OCI-M2 (cell line): Measurements from ENCODE around the gene SOX5.

Source experiments
- DNase-seq: peaks from one replicate; lab custom pipeline; 2025; ENCODE audit not compliant: unreplicated experiment; lab: John Stamatoyannopoulos, UW

The SOX5 gene

DNA sequence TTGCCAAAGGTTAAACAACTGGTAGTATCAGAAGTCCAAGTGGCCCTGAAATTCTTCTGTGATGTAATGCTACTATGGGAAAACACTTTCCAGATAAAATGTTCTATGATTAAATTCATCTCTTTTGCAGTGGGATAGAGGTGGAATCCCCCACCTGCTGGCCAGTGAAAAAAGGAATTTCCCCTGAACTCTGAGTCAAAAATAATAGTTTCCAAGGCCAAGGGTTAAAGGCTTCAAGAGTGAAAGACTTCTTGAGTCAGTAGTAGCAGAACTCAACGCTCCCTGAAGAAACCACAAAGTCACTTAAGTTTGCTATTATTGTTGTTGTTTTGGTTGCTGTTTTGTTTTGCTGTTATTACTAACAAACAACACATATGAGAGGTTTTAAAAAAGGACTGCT, 330.8 kb downstream of the SOX5 start:
- no peak for DNase-seq

DNA sequence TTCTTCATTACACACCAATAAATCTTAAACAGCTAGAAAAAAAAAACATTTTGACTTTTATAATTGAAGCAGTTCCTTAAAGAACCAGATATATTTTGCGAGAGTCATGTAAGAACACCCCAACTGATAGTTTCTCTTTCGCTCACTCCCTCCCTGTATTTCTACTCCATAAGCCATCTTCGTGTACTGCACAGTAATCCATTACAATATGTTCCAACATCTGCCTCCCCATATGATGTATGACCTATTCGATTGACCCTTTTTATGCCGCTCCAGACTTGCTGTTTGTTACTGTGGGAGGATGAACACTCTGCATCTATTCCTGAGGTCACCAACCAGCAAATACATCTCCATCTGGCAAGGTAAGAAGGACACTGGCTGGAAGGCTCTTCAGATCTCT, 331.7 kb downstream of the SOX5 start:
- no peak for DNase-seq

- no peak for DNase-seq
Measured at GRCh38 chr12:23614280-23614679, 335.2 kb downstream of the SOX5 start.

DNA sequence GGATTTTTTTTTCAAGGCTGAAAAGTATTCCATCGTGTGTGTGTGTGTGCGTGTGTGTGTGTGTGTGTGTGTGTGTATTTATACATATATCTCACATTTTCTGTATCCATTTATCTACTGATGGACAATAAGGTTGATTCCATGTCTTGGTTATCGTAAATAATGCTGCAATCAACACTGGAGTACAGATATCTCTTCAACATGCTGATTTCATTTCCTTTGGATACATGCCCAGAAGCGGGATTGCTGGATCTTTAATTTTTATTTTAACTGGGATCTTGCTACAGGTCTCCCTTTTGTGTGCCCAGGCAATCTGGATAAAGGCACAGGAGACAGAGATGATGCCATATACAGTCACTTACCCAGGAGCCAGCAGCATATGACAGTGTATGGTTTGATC, 338.1 kb downstream of the SOX5 start:
- DNase-seq = no peak

DNA sequence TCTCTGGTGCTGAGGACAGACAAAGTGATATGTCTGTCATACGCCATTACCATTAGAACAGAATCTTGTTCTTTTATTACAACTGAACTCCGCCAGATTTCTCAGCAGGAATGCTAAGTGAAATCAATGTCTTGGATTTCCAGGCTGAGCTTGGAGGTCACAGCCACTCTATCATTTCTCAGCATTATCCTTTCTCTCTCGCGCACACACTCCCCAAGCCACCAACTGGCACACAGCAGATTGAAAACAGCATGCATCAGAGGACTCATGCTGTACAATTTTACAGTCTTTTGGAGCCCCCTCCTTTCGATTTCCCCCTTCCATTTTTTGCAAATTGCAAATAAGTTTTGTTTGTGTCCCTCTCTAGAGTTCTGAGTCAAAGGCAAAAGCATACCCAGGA, 348.6 kb downstream of the SOX5 start:
- DNase-seq = no peak

- no peak for DNase-seq
Measured at GRCh38 chr12:23596568-23596967, 352.9 kb downstream of the SOX5 start.

DNA sequence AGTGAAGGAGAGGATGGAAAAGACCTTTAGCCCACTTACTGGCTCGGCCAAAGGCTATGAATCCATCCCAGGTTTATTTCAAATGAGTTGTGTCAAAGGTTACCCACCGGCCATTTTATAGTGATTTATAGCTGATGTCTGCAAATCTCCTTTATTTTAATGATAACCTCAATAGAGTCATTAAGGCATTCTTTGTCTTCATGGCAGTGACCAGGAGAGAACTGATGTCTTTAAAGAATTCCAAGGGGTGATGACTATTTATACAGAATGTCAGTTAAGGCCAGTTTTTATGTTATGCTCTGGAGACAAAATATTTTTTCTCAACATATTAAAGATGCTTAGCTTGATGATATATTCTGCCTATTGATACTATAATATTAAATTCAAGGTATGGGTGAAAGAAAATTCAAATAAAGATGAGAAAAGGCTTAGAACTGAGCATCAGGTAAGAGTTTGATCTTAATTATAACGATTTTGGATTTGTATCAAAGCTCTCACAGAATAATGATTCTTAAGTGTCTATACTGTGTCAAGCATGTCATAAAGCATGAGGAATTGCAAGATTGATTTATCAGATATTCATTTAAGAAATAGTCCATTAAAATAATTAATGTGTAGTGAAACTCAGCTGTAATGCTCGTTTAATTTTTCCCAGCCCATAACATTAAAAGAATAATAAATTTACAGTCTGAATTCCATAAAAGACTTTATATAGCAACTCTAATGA, 361.5 kb downstream of the SOX5 start:
- no peak for DNase-seq

- no peak for DNase-seq
Measured at GRCh38 chr12:23585782-23586163, 363.7 kb downstream of the SOX5 start.

DNA sequence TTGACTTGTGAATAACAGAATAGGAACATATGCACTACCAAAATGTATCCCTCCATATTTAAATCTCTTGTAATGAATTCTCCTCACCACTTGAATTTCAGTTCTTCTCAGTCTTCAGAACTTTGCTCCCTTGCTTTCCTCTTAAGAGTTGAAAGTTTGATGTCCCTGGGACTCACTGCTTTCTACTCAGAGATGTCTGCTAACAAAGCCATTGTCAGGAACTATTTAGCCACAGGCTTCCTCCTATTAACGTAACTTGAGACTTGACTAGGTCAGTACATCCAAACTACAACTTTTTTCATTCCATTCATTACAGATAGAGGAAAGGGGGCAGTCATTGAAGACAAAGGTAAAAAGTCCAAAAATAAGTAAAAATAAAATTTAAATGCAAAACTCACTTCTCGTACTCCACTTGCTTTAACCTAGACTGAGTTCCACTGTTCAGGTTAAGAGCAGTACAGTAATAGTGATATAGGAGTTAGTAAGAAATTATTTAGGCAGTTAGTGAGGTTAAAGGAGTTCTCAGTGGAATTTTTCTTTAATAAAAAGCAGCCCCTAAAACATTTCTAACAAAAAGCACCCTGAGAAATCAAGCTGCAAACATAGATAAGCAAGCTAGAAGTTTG, 364.2 kb downstream of the SOX5 start:
- no peak for DNase-seq

- DNase-seq = no peak
Measured at GRCh38 chr12:23581913-23582312, 367.6 kb downstream of the SOX5 start.

DNA sequence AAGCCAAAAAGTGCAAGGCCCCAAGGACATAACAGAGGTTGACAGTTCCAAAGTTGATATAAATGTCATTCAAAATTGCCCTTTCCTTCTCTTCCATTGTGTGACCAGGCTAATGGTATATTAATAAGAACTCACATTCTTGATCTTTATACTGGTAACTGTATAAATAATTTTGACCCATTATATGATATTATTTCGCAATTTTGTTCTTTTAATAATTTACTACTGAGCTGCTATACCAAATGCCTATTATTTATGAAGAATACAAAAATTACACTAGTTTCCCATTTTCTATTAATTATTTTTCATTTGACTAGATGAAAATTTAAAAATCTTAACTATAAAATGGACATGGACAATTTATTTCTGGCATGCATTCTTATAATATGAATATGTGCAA, 370.2 kb downstream of the SOX5 start:
- no peak for DNase-seq

- no peak for DNase-seq
Measured at GRCh38 chr12:23576372-23576771, 373.1 kb downstream of the SOX5 start.

DNA sequence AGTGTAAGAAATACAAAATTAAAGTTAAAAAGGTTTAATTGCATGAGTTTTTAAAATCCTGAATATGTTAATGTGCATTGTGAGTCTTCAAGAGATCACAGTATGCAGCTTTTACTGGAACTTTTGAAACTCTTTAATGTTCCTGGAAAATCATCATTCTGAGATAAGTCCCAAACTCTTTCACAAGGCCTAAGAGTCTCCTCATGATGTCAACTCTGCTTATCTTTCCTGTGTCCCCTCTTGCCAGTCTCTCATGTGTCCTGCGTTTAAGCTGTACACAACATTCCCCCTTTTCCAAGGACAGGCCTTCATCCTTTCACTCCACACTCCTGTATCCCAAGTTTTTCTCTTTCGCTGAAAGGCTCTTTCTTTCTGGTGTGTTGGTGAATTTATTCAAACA, 380.1 kb downstream of the SOX5 start:
- no peak for DNase-seq

DNA sequence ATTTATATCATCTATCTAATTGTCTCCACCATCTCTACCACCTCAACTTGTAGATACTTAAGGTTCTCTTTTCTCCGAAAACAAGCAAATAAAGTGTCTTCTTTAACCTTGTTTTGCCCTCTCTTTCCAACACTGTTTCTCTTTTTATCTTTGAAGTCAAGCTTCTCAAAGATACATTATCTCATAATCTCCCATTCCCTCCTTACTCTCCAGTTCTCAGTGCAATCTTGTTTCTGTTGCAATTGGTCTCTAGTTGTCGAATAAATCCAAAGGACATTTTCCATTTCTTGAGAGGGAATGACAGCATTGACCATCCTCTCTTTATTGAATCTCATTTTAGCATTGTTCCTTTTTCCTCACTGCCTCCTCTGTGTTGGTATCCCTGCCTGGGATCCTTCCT, 383.3 kb downstream of the SOX5 start:
- no peak for DNase-seq

DNA sequence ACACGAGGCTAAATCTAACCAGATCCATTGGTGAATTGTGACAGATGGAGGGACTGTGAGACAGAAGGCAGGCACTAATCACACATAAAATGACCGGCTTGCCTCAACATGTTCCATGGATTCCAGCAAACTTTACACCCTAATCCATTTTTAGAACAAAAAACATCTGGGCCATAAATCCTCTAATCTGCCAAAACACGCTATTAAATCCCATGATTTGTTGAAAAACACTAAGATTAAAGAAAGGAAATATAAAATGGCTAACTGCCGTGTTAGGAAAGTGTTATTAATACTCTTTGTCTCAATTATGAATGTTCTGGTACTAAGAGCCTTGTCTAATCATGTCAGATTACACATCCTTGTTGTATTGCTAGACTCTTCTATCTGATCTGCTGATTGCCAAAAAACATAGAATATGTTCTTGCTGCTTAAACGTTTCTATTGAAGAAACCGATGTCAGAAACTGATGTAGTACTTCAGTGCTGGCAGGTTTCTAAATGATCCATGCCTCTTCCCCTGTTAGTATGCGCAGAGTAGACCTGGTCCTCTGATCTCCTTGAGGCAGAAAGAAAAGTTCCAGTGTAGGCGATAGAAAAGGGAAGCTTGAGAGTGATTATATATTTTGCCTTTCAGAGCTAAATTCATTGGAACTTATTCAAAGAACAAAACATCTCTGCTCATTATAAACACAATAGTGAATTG, 384.9 kb downstream of the SOX5 start:
- DNase-seq = no peak

GRCh38 chr12:23561364-23562345, 387.8 kb downstream of the SOX5 start:
- DNase-seq = no peak

- DNase-seq = no peak
Measured at GRCh38 chr12:23560611-23561010, 388.9 kb downstream of the SOX5 start.

DNA sequence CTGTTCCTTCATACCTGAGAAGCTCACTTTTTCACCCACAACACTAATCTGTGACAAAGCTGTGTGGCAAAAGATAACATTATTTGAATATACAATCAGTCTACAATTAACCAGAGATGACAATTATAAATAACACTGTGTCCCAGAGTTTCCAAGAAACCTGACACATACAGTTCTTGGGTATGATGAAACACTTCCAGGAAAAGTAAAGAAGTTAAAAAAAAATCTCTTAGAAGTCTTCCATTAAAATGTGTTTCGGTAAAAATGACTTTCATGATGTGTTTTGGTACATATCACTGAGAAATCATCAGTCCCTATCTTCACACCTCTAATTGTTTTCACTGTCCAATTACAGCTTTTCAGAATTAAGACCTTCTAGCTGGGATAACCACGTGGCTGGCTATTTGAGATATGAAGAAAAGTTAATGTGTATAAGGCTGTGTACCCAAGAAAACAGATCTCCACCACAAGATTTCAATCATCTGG, 390.2 kb downstream of the SOX5 start:
- DNase-seq = no peak

GRCh38 chr12:23556661-23557060, 392.8 kb downstream of the SOX5 start:
- DNase-seq = no peak

DNA sequence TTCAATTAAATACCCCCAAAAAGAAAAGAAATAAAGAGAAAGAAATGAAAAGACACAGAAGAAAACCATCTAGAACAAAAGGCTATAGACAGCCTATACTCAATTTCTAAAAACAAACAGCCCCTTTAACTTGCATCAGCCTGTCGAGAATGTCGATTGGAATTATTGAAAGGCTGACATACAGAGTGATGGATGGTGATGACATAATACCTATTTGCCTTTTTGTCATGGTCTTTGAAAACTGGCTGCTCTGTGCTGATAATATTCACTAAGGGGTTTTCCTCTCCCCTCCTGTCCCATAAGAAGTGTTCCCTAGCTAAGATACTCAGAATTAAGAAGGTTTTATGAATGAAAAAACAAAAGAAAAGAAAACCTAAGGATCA, 393.7 kb downstream of the SOX5 start:
- DNase-seq = no peak

DNA sequence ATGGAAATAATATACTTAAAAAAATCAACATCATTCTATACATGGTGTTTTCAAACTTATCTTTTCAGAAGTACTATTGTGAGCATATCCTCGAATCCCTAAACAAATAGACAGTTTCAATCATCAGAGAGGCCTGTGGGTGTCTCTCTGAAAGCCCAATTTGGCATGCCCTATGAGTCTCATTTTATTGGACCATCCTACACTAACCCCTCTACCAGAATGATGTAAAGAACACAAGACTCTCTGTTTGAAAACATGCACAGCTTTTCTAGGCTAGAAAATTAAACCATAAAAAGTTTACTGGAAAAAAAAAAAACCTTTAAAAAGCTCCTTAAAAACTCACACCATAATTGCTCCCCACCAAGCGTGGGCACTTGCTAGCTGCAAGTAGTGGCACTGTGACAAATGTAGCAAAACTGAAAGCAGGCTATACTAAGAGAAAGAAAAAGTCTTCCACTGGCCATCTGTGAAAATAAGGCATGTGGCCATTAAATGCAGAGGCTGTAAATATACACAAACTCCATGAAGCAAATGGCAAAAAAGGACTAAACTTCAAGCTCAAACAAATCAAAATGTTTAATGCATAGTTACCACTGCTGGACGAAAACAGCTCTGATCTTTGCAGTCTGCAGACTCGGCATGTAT, 394.2 kb downstream of the SOX5 start:
- DNase-seq = no peak
